ENCODE results near the gene ENTPD6.
"Not testable (repeated sequence)": the region's sequence is repeated elsewhere in the genome, so short reads cannot be mapped to it uniquely, and the experiment has no call there.

The ENTPD6 gene

DNA sequence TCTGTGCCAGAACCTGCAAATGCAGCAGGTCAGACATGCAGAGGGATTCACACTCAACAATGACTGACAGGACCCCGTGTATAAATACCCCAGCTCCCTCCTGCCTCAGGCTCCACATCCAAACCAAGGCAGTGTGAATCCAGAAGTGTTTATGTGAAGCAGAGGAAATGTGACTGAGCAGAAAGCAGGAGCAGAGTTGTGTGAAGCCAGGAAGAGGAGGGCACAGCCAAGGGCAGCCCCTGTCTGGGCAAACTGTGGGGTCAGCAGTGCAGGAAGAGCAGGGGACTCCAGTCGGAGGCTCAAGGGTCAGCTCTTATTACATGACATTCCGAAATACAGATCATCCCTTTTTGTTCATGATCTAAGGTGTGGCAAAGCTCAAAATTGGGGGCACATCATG, 19.3 kb upstream of the ENTPD6 start:
- Histone ChIP-seq H3K9me3 (ENCODE audit: control insufficient read depth, insufficient read depth, low read length) (no peaks in the 10 kb centered on the region), H3K36me3 (ENCODE audit: insufficient read depth, low read length) (no peaks in the 10 kb centered on the region), H3K4me1 (ENCODE audit: insufficient read depth, low read length) (no peaks in the 10 kb centered on the region), H3K9ac (ENCODE audit: low read depth, low read length) (no peak overlapping the region)

DNA sequence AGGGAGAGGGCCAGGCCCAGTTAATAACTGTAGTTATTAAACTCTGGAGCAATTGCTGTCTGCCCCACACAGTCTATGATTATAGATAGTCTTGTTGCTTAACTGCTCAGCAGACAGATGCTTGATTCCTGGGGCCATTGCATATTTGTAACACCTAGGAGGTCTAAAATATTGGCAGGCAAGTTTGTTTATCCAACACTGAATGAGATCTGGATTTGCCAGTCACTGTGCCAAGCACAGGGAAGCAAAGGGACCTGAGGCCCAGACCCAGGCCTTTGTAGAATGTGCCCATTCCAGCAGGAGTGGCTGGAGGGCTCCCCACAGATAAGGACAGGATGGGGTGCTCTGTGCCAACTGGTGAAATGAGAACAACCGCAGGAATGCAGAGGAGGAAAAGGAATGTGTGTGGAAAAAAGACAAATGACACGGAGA, 17.6 kb upstream of the ENTPD6 start:
- Histone ChIP-seq H3K9me3 (ENCODE audit: control insufficient read depth, insufficient read depth, low read length) (no peaks in the 10 kb centered on the region), H3K36me3 (ENCODE audit: insufficient read depth, low read length) (no peaks in the 10 kb centered on the region), H3K9ac (ENCODE audit: low read depth, low read length) (no peak overlapping the region), H3K4me1 (ENCODE audit: insufficient read depth, low read length) (no peaks in the 10 kb centered on the region)

DNA sequence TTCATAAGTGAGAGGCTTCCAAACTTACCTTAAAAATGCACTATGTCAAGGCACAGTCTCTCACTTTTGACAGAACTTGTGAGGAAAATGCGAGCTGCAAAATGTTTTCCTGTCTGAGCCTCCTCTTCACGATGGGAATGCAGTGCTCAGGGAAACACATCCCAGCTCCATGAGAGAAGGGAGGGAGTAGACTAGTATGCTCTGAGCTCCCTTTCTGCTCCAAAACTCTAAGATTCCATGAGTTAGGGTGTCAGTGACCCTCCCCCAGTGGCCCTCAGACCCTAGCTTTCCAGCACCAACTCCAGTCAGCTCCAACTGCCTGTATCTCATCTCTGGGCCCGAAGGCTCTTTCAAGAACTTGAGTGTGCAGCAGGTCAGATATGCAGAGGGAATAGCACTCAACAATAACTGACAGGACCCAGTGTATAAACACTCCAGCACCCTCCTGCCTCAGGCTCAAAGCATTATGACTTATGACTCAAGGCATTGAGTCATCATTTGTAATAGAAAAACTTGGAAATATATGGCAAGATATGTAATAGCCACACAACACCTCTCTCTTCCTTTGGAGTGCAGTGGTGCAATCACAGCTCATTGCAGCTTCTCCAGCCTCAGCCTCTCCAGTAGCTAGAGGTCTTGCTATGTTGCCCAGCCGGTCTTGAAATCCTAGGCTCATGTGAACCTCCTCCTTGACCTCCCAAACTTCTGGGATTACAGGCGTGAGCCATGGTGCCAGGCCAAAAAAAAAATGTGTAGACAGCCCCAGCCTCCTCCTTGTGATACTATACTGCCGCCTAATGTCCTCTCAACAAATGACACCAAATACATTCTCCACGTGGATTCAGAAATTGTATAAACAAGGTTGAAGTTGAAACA, 16.7 kb upstream of the ENTPD6 start:
- H3K9ac ChIP-seq (ENCODE audit: low read depth, low read length), result no peak overlapping the region
- no peaks in the 10 kb centered on the region for H3K36me3 ChIP-seq (ENCODE audit: insufficient read depth, low read length)
- no peaks in the 10 kb centered on the region for H3K4me1 ChIP-seq (ENCODE audit: insufficient read depth, low read length)
- H3K9me3 ChIP-seq (ENCODE audit: control insufficient read depth, insufficient read depth, low read length), result no peaks in the 10 kb centered on the region

DNA sequence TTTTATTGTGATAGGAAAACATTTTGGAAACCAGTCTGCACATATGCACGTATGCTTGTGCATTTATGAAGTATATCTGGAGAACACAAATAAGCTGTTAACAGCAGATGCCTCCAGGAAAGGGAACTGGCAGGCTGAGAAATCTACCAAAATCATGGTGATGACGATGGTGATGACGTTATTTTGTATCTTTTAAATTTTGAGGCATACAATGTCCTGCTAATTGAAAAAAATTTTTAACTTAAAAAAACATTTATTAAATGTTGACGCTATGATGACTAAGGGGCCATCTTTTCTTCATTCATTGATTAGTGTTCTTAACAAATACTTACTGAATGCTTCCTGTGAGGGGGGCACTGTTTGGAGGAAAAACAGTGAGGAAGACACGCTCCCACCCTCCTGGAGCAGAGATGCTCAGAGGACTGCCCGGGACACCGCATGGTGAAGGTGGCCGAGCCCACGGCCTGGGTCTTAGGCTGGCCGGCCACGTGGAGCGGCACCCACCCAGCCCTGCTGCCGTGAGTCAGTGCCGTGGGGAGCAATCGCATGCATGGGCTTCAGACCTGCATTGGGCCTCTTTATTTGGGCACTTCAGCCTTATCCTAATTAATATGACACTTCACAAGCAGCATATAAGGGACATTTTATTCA, 15.9 kb upstream of the ENTPD6 start:
- no peaks in the 10 kb centered on the region for H3K36me3 ChIP-seq (ENCODE audit: insufficient read depth, low read length)
- no peaks in the 10 kb centered on the region for H3K9me3 ChIP-seq (ENCODE audit: control insufficient read depth, insufficient read depth, low read length)
- H3K4me1 ChIP-seq (ENCODE audit: insufficient read depth, low read length), result no peaks in the 10 kb centered on the region
- no peak overlapping the region for H3K9ac ChIP-seq (ENCODE audit: low read depth, low read length)

DNA sequence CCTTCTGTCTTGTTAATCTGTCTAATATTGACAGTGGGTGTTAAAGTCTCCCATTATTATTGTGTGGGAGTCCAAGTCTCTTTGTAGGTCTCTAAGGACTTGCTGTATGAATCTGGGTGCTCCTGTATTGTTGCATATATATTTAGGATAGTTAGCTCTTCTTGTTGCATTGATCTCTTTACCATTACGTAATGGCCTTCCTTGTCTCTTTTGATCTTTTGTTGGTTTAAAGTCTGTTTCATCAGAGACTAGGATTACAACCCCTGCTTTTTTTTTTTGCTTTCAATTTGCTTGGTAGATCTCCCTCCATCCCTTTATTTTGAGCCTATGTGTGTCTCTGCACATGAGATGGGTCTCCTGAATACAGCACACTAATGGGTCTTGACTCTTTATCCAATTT, 11.1 kb upstream of the ENTPD6 start:
- H3K9ac ChIP-seq (ENCODE audit: low read depth, low read length); H3K4me1 ChIP-seq (ENCODE audit: insufficient read depth, low read length); H3K9me3 ChIP-seq (ENCODE audit: control insufficient read depth, insufficient read depth, low read length); H3K36me3 ChIP-seq (ENCODE audit: insufficient read depth, low read length): not testable (repeated sequence)

DNA sequence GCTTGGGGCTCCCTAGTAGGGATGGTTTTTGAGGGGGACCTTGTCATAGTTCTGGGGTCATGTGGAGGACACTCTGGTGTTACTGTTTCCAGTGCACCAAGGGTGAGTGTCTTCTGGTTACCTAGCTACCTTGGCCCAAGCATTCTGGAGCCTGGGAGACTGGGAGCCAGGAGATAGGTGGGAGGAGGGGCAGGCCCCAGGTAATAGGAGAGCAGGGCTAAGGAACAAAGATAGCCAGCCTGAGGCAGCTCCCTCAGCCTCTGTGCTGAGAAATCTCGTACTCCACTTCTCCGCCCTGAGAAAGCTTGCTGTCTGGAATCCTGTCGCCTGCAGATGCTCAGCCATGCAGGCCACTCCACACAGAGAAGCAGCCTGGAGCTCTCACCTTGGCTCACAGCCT, 8.3 kb upstream of the ENTPD6 start:
- Histone ChIP-seq H3K4me1 (ENCODE audit: insufficient read depth, low read length) (no peaks in the 10 kb centered on the region), H3K9ac (ENCODE audit: low read depth, low read length) (no peak overlapping the region), H3K9me3 (ENCODE audit: control insufficient read depth, insufficient read depth, low read length) (peaks cover 3% of the 10 kb centered on the region; the same call in 1 of the 2 replicates), H3K36me3 (ENCODE audit: insufficient read depth, low read length) (no peaks in the 10 kb centered on the region)

DNA sequence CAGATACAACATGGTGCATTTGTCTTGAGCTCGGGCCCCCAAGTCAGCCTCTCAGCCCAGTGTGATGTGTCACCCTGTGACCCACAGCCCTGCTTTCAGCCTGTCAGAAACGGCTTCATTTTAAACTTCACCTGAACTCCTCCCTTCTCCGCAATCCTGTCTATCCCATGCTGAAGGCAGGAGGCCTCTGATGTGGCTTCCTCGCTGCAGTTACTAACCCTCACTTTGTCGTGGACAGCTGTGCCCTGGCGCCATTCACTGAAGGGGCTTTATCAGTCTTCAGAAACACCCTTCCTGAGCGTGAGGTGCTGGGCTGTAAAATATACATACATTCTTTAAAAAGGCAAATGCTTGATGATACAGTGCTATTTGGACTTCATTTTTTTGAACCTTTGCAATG, 7.9 kb upstream of the ENTPD6 start:
- Histone ChIP-seq H3K9ac (ENCODE audit: low read depth, low read length) (no peak overlapping the region), H3K36me3 (ENCODE audit: insufficient read depth, low read length) (no peaks in the 10 kb centered on the region), H3K9me3 (ENCODE audit: control insufficient read depth, insufficient read depth, low read length) (peaks cover 3% of the 10 kb centered on the region; the same call in 1 of the 2 replicates), H3K4me1 (ENCODE audit: insufficient read depth, low read length) (no peaks in the 10 kb centered on the region)

DNA sequence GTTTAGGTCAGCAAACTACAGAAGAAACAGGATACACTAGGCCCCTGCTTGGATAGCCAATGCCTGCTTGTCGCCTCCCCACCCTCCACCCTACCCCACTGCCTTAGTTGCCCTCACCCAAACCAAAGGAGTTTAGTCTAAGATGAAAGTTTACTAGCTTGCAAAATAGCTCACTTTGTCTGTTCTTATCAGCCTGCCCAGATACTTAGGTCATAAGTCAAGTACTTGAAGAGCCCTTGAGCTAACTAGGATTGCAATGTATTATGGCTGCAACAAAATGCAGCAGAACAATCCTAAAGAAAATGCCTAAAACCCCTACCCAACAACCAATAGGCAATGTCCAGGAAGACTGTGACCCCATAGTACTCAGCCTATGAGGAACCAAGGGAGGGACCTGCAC, 7.3 kb upstream of the ENTPD6 start:
- Histone ChIP-seq H3K36me3 (ENCODE audit: insufficient read depth, low read length) (no peaks in the 10 kb centered on the region), H3K9ac (ENCODE audit: low read depth, low read length) (no peak overlapping the region), H3K9me3 (ENCODE audit: control insufficient read depth, insufficient read depth, low read length) (peaks cover 3% of the 10 kb centered on the region; the same call in 1 of the 2 replicates), H3K4me1 (ENCODE audit: insufficient read depth, low read length) (no peaks in the 10 kb centered on the region)

DNA sequence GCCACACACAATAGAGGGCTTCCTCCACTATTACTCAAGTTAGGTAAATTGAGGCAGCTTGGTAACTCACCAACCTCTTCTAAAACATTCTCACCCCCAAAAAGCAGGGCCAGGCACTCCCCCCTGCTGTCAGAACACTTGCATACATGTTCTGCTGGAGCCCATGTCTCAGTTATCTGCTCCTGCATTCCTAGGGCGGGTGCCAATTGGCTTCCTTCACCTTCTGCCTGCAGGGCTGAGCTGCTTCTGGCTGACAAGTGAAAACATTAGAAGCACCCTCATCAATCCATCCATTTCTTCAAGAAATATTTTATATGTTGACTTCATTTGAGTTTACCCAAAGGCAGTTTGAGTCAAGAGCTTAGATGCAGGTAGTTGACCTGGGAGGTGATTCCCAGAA, 4.5 kb upstream of the ENTPD6 start:
- H3K36me3 ChIP-seq (ENCODE audit: insufficient read depth, low read length), result no peaks in the 10 kb centered on the region
- peaks cover 3% of the 10 kb centered on the region for H3K9me3 ChIP-seq (ENCODE audit: control insufficient read depth, insufficient read depth, low read length)
- no peaks in the 10 kb centered on the region for H3K4me1 ChIP-seq (ENCODE audit: insufficient read depth, low read length)
- H3K9ac ChIP-seq (ENCODE audit: low read depth, low read length), result no peak overlapping the region

DNA sequence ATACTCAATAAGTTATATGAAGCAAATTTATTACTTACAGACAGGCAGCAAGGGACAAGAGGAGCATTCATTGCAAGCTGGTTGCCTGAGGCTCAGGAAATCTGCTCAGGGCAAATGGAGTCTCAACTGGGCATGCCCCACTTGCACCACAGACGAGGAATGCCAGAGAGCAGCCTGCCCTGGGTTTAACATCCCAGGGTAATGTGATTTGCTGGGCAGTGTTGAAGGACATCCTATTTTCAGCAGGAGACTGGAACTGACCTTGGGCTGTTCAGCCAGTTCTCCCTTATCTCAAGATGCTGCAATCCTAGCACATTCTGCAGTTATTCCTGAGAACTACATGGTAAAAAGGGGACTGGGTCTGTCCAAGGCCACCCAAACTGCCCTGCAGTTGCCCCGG, 3.8 kb upstream of the ENTPD6 start:
- Histone ChIP-seq H3K9ac (ENCODE audit: low read depth, low read length) (no peak overlapping the region), H3K9me3 (ENCODE audit: control insufficient read depth, insufficient read depth, low read length) (peaks cover 3% of the 10 kb centered on the region), H3K4me1 (ENCODE audit: insufficient read depth, low read length) (0 out of 2 replicates have a peak, but pooled peaks cover under 1% of the 10 kb centered on the region), H3K36me3 (ENCODE audit: insufficient read depth, low read length) (no peaks in the 10 kb centered on the region)

DNA sequence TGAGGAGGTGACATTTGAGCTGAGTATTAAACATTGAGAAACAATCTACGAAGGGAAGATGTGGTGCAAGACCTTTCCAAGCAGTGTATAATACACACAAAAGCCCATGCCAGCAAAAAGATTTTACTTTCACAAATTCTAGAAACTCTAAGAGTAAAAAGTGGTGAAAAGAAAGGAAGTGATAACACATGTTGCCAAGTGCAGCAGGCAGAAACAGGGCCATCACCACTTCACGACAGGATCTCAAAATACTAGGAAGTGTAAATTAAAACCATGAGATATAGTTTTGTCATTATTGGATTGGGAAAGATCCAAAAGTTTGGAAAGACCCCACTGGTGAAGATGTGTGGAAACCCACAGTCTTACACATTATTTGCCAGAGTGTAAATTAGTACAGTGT, 1.7 kb upstream of the ENTPD6 start:
- Histone ChIP-seq H3K9me3 (ENCODE audit: control insufficient read depth, insufficient read depth, low read length) (no peaks in the 10 kb centered on the region; the same call in 1 of the 2 replicates), H3K4me1 (ENCODE audit: insufficient read depth, low read length) (peaks cover 10% of the 10 kb centered on the region; the same call in 1 of the 2 replicates), H3K9ac (ENCODE audit: low read depth, low read length) (no peak overlapping the region), H3K36me3 (ENCODE audit: insufficient read depth, low read length) (no peaks in the 10 kb centered on the region)

DNA sequence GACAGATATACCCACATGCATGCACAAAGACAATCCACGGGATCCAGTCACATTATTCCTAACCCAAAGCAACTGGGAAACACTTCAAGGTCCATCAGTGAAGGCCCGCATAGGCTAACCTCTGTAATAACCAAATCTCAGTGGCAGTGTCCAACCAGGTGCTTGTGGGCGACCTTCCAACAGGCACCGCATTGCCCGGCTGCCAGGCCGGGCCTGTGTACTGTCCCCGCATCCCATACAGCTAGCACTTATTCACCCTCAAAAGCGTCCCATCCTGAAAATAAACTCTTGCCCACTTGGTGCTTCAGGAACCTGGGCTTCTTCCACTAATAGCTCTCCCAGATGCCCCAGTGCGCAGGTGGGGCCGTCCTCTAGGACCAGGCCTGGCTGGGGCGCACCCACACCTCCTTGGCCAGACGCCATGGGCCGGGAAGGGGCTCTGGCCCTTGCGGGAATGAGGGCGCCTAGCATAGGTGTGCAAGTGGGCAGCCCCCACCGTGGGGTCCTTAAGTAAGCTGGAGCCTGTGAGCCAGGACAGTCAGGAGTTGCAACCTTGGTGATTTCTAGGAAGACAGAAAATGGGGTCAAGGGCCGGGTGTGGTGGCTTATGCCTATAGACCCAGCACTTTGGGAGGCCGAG, 1.1 kb upstream of the ENTPD6 start:
- no peaks in the 10 kb centered on the region for H3K36me3 ChIP-seq (ENCODE audit: insufficient read depth, low read length)
- H3K4me1 ChIP-seq (ENCODE audit: insufficient read depth, low read length), result peaks cover 10% of the 10 kb centered on the region; the same call in 1 of the 2 replicates
- H3K9me3 ChIP-seq (ENCODE audit: control insufficient read depth, insufficient read depth, low read length), result no peaks in the 10 kb centered on the region; the same call in 1 of the 2 replicates
- H3K9ac ChIP-seq (ENCODE audit: low read depth, low read length), result no peak overlapping the region; the same call in 1 of the 2 replicates

DNA sequence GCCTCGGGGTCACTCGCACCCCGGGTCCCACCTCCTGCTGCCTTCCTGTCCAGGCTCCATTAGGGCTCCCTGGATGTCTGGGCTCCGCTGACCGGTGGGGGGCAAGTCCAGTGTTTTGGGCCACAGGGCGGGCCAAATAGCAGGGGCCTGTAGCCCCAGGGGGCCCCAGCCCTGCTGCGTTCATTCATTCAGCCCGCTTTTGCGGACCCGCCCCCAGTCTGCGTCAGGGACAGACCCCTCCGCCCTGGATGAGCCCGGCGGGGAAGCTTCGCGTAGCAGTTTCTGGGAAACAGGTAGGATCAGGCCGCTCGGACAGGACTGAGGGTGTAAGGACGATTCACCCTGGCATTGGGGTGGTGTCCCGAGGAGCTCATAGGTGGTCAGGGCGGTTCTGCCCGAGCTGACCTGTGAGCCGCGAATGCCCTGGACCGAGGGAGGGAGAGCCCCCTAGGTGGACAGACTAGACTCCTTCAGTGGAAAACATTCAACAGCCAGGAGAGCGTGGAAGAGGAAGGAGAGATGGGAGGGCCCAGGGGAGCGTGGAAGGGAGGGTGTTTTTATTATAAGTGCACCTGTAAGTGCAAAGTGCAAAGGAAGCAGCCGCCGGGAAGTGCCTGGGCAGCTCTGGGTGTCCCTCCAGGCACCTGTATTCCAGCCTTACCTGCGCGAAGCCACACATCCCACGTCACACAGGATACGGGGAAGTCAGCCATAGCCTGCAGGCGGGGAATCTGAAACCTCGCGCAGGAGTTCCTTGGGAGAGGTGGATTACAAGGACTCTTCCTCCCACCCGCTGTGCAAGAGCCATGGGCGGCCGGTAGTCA, 662 bp downstream of the ENTPD6 start:
- Histone ChIP-seq H3K4me1 (ENCODE audit: insufficient read depth, low read length) (peaks cover 10% of the 10 kb centered on the region; the same call in 1 of the 2 replicates), H3K9me3 (ENCODE audit: control insufficient read depth, insufficient read depth, low read length) (no peaks in the 10 kb centered on the region; the same call in 1 of the 2 replicates), H3K36me3 (ENCODE audit: insufficient read depth, low read length) (no peaks in the 10 kb centered on the region), H3K9ac (ENCODE audit: low read depth, low read length) (peak overlapping the region; percentile 94)

DNA sequence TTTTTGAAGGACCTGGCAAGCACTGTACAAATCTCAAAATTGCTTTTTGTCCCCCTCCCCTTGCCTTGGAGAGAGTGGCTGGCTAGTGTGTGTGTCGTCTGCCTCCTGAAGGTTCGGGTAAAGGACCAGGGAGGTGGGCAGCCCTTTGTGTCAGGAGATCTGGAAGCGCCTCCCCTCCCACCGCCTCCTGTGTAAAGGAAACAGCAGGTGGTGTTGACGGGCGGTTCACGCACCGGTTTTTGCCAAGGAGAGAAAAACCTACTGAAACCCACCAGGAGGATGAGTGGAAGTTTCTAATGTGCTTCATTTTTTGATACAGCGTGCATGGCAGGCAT, 1.2 kb downstream of the ENTPD6 start:
- Histone ChIP-seq H3K9me3 (ENCODE audit: control insufficient read depth, insufficient read depth, low read length) (no peaks in the 10 kb centered on the region; the same call in 1 of the 2 replicates), H3K9ac (ENCODE audit: low read depth, low read length) (peak overlapping the region; percentile 94), H3K4me1 (ENCODE audit: insufficient read depth, low read length) (peaks cover 10% of the 10 kb centered on the region; the same call in 1 of the 2 replicates), H3K36me3 (ENCODE audit: insufficient read depth, low read length) (no peaks in the 10 kb centered on the region)
